Measurements from ENCODE around the gene FRY.

GRCh38 chr13:32141462-32141861 lies 109.9 kb downstream of the FRY start:
- TF ChIP-seq, protein P1, sequence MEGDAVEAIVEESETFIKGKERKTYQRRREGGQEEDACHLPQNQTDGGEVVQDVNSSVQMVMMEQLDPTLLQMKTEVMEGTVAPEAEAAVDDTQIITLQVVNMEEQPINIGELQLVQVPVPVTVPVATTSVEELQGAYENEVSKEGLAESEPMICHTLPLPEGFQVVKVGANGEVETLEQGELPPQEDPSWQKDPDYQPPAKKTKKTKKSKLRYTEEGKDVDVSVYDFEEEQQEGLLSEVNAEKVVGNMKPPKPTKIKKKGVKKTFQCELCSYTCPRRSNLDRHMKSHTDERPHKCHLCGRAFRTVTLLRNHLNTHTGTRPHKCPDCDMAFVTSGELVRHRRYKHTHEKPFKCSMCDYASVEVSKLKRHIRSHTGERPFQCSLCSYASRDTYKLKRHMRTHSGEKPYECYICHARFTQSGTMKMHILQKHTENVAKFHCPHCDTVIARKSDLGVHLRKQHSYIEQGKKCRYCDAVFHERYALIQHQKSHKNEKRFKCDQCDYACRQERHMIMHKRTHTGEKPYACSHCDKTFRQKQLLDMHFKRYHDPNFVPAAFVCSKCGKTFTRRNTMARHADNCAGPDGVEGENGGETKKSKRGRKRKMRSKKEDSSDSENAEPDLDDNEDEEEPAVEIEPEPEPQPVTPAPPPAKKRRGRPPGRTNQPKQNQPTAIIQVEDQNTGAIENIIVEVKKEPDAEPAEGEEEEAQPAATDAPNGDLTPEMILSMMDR (IDR thresholded peaks at IDR 0.05; ENCODE audit: insufficient read depth, low read length): no peak
- TF ChIP-seq POLR2AphosphoS5 (IDR thresholded peaks at IDR 0.05; ENCODE audit: low read depth) (no peak), REST (IDR thresholded peaks at IDR 0.05; ENCODE audit: insufficient replicate concordance, low read depth) (no peak)

All from HL-60 (cell line).